ENCODE measurements around the gene ZBTB34. TPM values are rescaled to one million over a fixed set of nuclear protein-coding genes. Genes with fewer than 3 reads are reported as not detected.

Gene ZBTB34
- total and polyA plus RNA-seq, 9 of the 15 experiments (the other 6 are each of a cell fraction or from before 2014, with no cell fraction given): 2.7 to 15.6 (median 9.8) TPM

DNA sequence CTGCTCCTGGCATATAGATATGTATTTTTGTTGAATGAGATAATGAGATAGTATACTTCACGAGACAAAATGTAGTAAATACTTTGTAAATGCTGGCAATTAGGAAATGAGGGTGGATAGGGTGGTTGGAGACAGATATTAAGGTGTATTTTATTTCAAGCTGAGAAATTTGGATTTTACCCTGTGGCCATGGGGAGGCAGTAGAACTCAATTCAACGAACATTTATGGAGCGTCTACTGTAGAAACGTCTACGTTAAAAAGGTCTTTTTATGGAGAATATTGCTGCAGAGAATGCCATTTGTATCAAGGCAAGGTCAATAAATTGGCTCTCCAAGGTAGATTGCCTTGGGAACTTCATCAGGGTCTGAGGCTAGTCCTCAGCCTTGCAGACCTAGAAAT, 32.6 kb downstream of the ZBTB34 start:
- ATAC-seq (peak; percentile 71), FAIRE-seq (peak; percentile 51), DNase-seq (ENCODE audit: extremely low read depth in 1 of 4, low spot score in 3 of 4) (peak; percentile 24 to 36 (median 28))
- CTCF ChIA-PET (ENCODE audit: low intra/inter-chr PET ratio): interaction anchor here (0.6 to 2.2 kb wide), 3 partner anchors 306 to 418 kb away, joined by 3 to 8 read pairs (median 4); no protein-coding TSS in a partner anchor
- no peak overlapping the region for H3K4me3 ChIP-seq
- H3K27ac ChIP-seq (ENCODE audit: extremely low read depth, low read depth, low read length): no peak overlapping the region
- POLR2A ChIA-PET: interaction anchor here (0.8 kb wide), 1 partner anchor 34 kb away, joined by 3 read pairs; no protein-coding TSS in a partner anchor
- no peaks in the 10 kb centered on the region for H4K20me1 ChIP-seq (replicated peaks; ENCODE audit: control insufficient read depth, insufficient read depth, low read length)
- no TSS peak for BruUV-seq (replicated peaks)
- no peaks in the 10 kb centered on the region for H3K9me1 ChIP-seq (ENCODE audit: control insufficient read depth, insufficient read depth, low read length)
- no peaks in the 10 kb centered on the region for H3K4me1 ChIP-seq (replicated peaks in 1 of 2; ENCODE audit: control insufficient read depth in 2 of 2, insufficient read depth in 2 of 2, low read length in 2 of 2)
- TF ChIP-seq, protein P1, sequence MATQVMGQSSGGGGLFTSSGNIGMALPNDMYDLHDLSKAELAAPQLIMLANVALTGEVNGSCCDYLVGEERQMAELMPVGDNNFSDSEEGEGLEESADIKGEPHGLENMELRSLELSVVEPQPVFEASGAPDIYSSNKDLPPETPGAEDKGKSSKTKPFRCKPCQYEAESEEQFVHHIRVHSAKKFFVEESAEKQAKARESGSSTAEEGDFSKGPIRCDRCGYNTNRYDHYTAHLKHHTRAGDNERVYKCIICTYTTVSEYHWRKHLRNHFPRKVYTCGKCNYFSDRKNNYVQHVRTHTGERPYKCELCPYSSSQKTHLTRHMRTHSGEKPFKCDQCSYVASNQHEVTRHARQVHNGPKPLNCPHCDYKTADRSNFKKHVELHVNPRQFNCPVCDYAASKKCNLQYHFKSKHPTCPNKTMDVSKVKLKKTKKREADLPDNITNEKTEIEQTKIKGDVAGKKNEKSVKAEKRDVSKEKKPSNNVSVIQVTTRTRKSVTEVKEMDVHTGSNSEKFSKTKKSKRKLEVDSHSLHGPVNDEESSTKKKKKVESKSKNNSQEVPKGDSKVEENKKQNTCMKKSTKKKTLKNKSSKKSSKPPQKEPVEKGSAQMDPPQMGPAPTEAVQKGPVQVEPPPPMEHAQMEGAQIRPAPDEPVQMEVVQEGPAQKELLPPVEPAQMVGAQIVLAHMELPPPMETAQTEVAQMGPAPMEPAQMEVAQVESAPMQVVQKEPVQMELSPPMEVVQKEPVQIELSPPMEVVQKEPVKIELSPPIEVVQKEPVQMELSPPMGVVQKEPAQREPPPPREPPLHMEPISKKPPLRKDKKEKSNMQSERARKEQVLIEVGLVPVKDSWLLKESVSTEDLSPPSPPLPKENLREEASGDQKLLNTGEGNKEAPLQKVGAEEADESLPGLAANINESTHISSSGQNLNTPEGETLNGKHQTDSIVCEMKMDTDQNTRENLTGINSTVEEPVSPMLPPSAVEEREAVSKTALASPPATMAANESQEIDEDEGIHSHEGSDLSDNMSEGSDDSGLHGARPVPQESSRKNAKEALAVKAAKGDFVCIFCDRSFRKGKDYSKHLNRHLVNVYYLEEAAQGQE (IDR thresholded peaks at IDR 0.05; ENCODE audit: borderline replicate concordance): peak; percentile 18; the same call in 1 of the 2 replicates
- TF ChIP-seq, protein P1 (CRISPR knock-in tag; IDR thresholded peaks at IDR 0.05; ENCODE audit: low read depth): no peak
- peak; percentile 42 to 65 (median 49); a peak in 5 of 6 replicates for TF ChIP-seq CTCF (IDR thresholded peaks at IDR 0.05 in 2 of 3, conservative IDR thresholded peaks at IDR 0.05 in 1 of 3; ENCODE audit: insufficient read depth in 2 of 3, low read depth in 1 of 3, low read length in 3 of 3)
- 0 out of 2 replicates have a peak, but pooled peaks have one; percentile 8 for TF ChIP-seq KLF16 (IDR thresholded peaks at IDR 0.05)
- peak in 1 of 2 experiments; percentile 41; a peak in 1 of 4 replicates for TF ChIP-seq RAD21 (CRISPR knock-in tag; conservative IDR thresholded peaks at IDR 0.05 in 1 of 2, IDR thresholded peaks at IDR 0.05 in 1 of 2)
- TF ChIP-seq ZNF239 (CRISPR knock-in tag; IDR thresholded peaks at IDR 0.05): no peak
- in situ Hi-C loops (cut with MboI): no loop called here
- peaks cover 11 to 13% of the 10 kb centered on the region in 2 experiments; a peak in 3 of 5 replicates for H3K27me3 ChIP-seq (ENCODE audit: control insufficient read depth in 2 of 2, insufficient read depth in 2 of 2, low read length in 2 of 2)
- WGBS (ENCODE audit: insufficient coverage, low coverage, missing lambda C conversion rate): 7% methylated on average over 5 of the region's 5 CpGs
- no peaks in the 10 kb centered on the region for H3K9me3 ChIP-seq (replicated peaks; ENCODE audit: control insufficient read depth, insufficient read depth, low read depth, low read length)
- H3K79me2 ChIP-seq (ENCODE audit: control insufficient read depth, insufficient read depth, low read length): no peaks in the 10 kb centered on the region
- H2AFZ ChIP-seq (ENCODE audit: low read depth, low read length): no peak overlapping the region
- H3K9ac ChIP-seq (ENCODE audit: insufficient read depth in 1 of 2, low read depth in 2 of 2, low read length in 2 of 2): no peak overlapping the region
- intact Hi-C loops (cut with micrococcal nuclease): no loop called here
- no peak overlapping the region for H3K4me2 ChIP-seq (ENCODE audit: insufficient read depth, low read length)
- no peaks in the 10 kb centered on the region for H3K36me3 ChIP-seq (ENCODE audit: control insufficient read depth, insufficient read depth, low read length)

Data from K562 (cell line).